ENCODE measurements around the gene CCDC141.
"Not testable (repeated sequence)": the region's sequence is repeated elsewhere in the genome, so short reads cannot be mapped to it uniquely, and the experiment has no call there.

CCDC141 gene, protein sequence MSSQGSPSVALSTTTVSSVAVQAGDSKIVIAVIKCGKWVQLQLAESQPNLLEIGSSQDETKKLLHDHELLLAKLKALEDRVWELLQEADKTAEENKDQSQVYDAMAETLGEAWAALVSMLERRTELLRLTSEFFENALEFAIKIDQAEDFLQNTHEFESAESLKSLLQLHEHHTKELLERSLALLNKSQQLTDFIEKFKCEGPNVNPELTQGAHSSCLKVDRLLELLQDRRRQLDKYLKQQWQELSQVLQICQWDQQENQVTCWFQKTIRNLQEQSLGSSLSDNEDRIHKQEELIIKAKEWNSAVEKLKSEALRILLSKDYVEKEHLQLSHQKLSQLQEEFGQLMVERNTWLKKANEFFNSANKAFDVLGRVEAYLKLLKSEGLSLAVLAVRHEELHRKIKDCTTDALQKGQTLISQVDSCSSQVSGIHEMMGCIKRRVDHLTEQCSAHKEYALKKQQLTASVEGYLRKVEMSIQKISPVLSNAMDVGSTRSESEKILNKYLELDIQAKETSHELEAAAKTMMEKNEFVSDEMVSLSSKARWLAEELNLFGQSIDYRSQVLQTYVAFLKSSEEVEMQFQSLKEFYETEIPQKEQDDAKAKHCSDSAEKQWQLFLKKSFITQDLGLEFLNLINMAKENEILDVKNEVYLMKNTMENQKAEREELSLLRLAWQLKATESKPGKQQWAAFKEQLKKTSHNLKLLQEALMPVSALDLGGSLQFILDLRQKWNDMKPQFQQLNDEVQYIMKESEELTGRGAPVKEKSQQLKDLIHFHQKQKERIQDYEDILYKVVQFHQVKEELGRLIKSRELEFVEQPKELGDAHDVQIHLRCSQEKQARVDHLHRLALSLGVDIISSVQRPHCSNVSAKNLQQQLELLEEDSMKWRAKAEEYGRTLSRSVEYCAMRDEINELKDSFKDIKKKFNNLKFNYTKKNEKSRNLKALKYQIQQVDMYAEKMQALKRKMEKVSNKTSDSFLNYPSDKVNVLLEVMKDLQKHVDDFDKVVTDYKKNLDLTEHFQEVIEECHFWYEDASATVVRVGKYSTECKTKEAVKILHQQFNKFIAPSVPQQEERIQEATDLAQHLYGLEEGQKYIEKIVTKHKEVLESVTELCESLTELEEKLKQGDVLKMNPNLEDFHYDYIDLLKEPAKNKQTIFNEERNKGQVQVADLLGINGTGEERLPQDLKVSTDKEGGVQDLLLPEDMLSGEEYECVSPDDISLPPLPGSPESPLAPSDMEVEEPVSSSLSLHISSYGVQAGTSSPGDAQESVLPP (N-terminal part only)

GRCh38 chr2:179049546-179050311 lies at the start of gene CCDC141:
CCDC141 (minus strand) TSS chr2:179050137; CDS start chr2:179049941, 196 bp downstream.
- DNase-seq, result peak; percentile 78

DNA sequence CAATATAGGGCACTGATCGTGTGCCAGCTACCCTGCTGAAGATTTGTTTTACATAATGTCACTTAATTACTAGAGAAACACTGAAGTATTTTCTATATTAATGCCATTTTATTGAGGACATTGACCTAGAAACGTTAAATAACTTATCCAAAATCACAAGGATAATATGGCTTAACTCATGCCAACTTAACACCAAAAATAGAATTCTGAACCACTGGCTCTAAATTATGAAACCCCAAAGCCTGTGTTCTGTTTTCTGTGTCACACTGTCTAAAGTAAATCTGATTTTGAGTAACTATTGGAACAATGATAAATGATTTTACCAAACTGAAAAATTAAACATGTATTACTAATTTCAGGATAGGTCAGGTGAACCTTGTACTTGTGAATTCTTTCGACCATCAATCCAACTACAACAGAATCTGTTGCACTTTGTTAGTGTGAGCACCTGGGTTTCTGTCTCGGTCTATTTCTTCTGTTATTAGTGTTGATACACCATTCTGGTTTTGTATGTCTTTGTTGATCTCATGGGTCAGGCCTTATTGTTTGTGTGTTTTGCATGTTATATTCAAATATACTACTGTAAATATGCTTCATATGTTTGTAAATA lies 48.2 kb upstream of the CCDC141 start:
- no peak for DNase-seq

GRCh38 chr2:179097131-179097530 lies 47.2 kb upstream of the CCDC141 start:
- no peak for DNase-seq

DNA sequence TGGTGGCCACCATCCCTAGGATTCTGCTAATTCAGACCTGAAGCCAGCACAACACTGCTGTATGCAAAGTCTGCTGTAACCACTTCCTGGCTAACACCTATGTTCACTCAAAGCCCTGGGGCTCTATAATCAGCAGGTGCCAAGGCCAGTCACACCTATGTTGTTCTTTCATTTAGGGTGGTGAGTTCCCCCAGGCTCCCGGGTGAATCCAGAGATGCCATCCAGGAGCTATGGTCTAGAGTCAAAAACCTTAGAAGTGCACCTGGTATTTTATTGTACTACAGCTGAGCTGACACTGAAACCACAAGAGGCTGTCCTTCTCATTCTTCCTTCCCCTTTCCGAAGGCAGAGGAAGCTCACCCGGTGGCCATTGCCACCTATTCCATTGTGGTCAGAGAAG lies 46.2 kb upstream of the CCDC141 start:
- peak; percentile 45 for DNase-seq

GRCh38 chr2:179092912-179093311 lies 43.0 kb upstream of the CCDC141 start:
- not testable (repeated sequence) for DNase-seq

DNA sequence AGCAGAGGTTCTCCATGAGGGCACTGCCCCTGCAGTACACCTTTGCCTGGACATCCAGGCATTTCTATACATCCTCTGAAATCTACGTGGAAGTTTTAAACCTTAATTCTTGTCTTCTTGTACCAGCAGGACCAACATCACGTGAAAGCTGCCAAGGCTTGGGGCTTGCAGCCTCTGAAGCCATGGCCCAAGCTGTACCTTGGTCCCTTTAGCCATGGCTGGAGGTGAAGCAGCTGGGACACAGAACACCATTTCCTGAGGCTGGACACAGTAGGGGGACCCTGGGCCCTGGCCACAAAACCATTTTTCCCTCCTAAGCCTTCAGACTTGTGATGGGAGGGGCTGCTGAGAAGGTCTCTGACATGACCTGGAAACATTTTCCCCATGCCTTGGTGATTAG lies 32.8 kb upstream of the CCDC141 start:
- no peak for DNase-seq

DNA sequence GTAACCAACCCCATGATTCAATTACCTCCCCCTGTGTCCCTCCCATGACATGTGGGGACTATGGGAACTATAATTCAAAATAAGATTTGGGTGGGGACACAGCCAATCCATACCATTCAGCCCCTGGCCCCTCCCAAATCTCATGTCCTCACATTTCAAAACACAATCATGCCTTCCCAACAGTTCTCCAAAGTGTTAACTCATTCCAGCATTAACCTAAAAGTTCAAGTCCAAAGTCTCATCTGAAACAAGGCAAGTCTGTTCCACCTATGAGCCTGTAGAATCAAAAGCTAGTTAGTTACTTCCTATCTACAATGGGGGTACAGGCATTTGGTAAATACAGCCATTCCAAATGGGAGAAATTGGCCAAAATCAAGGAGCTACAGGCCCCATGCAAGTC lies 32.0 kb upstream of the CCDC141 start:
- no peak for DNase-seq

- DNase-seq, result no peak
Observed at GRCh38 chr2:179072527-179072926, 22.6 kb upstream of the CCDC141 start.

DNA sequence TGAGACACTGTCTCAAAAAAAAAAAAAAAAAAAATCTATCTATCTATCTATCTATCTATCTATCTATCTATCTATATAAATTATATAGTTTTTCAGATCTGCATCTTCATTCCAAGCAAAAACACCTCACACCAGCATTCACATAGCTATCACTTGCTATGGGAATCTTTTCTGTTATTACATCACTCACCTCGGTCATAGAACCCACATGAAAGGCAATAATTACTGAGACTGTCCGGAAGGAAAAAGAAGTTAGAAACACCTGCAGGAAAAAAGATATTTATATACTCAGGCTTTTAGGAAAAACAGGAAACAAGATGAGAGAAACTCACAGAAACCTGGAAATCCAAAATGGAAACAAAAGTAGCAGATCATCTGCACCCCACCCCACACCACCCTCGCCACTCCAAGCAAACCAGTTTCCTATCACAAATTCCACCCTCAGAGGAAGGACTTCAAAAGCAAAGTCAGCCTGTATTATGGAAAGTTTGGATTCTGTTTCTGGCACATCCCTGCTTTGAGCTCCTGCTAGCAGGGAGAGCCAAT lies 21.9 kb upstream of the CCDC141 start:
- DNase-seq, result no peak

DNA sequence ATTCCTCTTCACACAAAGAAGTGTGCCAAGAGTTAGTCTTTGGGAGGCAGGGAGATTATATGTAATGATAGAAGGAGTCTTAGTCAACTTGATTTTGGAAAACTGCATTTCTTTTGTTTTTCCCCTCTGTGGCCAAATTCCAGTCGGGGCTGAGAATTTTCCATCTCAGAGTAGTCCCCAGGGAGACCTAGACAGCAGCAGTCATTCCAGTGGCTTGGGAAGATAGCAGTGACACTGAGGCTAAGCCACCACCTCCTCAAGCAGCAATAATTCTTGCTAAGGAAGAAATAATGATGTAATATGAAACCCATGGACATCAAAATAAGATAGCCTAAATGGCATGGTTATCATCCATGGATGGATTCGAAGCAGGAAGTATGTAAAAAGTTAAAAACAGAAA lies 21.0 kb upstream of the CCDC141 start:
- no peak for DNase-seq

DNA sequence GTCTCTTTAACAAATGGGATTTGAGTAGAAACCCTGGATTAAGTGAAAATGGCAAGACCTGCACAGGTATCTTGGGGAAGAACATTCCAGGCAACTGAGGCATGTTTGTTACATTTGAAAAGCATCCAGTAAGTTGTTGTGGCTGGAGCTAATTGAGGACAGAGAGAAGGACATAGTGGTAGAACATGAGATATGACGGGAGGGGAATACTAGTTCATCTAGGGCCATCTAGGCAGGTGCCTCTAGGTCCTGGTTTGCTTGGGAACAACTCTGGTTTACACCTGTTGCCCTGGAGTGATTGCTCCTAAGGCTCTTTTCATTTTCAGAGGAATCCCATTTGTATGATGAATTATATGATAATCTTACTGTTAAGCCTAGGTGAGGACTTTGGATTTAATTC lies 19.7 kb upstream of the CCDC141 start:
- no peak for DNase-seq

DNA sequence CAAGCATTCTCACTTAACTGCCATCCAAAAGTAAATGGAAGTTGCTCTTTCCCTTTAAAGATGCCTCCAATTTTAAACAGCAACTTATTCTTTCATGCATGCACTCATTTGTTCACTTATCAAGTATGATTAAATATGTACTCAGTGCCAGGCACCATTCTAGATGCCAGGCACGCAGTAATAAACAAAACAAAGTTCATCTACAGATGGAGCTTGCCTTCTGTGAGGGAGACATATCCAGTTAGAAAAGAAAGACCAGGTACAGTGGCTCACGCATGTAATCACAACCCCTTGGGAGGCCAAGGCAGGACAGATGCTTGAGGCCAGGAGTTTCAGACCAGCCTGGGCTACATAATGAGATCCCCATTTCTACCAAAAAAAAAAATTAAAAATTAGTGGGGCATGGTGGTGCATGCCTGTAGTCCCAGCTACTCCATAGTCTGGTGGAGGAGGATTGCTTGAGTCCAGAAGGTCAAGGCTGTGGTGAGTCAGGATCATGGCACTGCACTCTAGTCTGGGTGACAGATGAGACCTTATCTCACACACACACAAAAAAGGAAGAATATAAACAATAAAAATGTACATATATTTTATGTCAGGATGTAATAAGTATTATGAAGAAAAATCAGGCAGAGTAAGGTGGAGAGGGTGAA lies 19.2 kb upstream of the CCDC141 start:
- DNase-seq, result no peak

DNA sequence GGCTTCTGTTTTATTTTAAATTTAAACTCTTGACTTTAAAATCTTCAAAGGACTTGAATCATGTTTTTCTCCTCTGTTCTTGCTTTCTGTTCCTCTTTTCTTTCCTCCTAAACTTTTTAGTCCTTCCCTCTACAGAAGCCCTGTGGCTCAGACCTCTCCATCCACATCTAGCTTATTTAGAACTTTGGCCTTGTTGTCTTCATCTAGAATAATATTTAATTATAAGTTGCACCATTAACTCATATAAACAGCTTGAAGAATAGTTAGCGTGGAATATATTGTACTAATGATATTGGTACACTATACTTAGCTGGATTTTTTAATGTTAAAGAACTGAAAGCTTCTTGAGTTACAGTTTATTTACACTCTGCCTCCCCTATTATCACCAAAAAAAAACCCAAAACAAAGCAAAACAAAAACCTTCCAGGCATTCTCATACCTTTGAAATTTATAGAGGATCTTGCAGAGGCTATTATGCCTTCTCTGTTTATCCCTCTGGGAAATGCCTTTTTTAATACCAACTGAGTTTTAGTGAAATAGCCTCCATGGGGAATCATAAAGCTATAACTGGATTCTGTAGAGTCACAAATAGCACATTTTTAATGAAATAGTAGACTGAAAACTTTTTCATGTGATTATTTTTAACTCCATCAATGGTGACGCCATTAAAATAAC lies 9.2 kb upstream of the CCDC141 start:
- peak; percentile 29 for DNase-seq

- no peak for DNase-seq
Observed at GRCh38 chr2:179057737-179058136, 7.8 kb upstream of the CCDC141 start.

- DNase-seq, result not testable (repeated sequence)
Observed at GRCh38 chr2:179053568-179053967, 3.6 kb upstream of the CCDC141 start.

DNA sequence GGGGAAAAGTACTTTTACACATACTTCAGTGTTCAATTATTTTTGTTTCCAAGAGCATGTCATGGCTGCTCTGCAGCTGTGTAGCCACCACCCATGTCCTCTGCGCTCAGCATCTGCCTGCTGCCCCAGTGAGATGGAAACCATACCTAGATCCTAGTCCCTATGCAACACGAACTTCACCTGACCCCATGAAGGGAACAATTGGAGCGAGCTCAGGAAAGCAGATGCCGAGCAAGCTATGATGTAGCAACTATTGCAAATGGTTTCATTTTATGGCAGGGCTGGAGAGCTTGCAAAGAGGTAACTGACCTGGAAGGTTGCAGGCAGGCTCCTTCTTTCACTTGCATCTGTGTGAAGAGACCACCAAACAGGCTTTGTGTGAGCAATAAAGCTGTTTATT lies 1.3 kb upstream of the CCDC141 start:
- no peak for DNase-seq

DNA sequence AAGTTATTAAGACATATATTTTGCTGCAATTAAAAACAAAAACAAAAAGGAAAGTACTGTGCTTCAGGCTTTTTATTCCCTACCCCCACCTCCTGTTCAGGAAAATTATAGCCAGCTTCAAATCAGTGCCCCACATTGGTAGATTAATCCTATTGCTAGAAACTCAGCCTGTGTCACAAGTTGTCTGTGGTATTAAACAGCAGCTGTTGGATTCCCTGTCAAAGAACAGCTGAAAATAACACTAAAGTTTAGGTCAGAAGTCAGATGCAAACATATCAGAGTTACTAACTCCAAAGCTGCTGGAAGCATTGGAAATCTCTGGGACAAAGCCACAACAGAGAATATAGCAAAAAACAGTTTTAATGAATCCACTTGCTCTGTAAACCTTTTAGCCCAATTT lies 818 bp upstream of the CCDC141 start:
- DNase-seq, result peak; percentile 10

- no peak for DNase-seq
Observed at GRCh38 chr2:179049203-179049545, 763 bp downstream of the CCDC141 start.

- DNase-seq, result no peak
Observed at GRCh38 chr2:179048099-179048498, 1.8 kb downstream of the CCDC141 start.

- not testable (repeated sequence) for DNase-seq
Observed at GRCh38 chr2:179045602-179046001, 4.3 kb downstream of the CCDC141 start.

GRCh38 chr2:179044500-179044899 lies 5.4 kb downstream of the CCDC141 start:
- DNase-seq, result no peak
